ENCODE data around the gene PCYOX1L. TPM values are rescaled to one million over a fixed set of nuclear protein-coding genes. Genes with fewer than 3 reads are reported as not detected.

The PCYOX1L gene
- total RNA-seq, 3 donors from 2014 or later: 3.1 to 5.9 (median 4.2) TPM

- intact Hi-C loops (cut with DNase I, micrococcal nuclease): no loop called here
- Histone ChIP-seq H3K4me1 (ENCODE audit: low read depth) (no peaks in the 10 kb centered on the region), H3K36me3 (ENCODE audit: low read depth) (no peaks in the 10 kb centered on the region), H3K4me3 (no peak overlapping the region), H3K9me3 (no peaks in the 10 kb centered on the region)
- TF ChIP-seq CTCF (IDR thresholded peaks at IDR 0.05): no peak
- DNase-seq (no peak), ATAC-seq (no peak)
Observed at GRCh38 chr5:149410071-149410470, 52.2 kb downstream of the PCYOX1L start.

- intact Hi-C loops (cut with DNase I, micrococcal nuclease): no loop called here
- no peak for ATAC-seq
- no peak for DNase-seq
- TF ChIP-seq CTCF (IDR thresholded peaks at IDR 0.05): no peak
- no peaks in the 10 kb centered on the region for H3K36me3 ChIP-seq (ENCODE audit: low read depth)
- H3K4me1 ChIP-seq (ENCODE audit: low read depth): no peaks in the 10 kb centered on the region
- no peak overlapping the region for H3K4me3 ChIP-seq
- H3K9me3 ChIP-seq: no peaks in the 10 kb centered on the region
Observed at GRCh38 chr5:149410721-149411432, 53.0 kb downstream of the PCYOX1L start.

GRCh38 chr5:149411738-149412519, 54.1 kb downstream of the PCYOX1L start:
- no peaks in the 10 kb centered on the region for H3K4me1 ChIP-seq (ENCODE audit: low read depth)
- H3K4me3 ChIP-seq: no peak overlapping the region
- DNase-seq (no peak), ATAC-seq (no peak)
- TF ChIP-seq CTCF (IDR thresholded peaks at IDR 0.05): no peak
- intact Hi-C loops (cut with DNase I, micrococcal nuclease): no loop called here
- H3K36me3 ChIP-seq (ENCODE audit: low read depth): no peaks in the 10 kb centered on the region
- H3K9me3 ChIP-seq: no peaks in the 10 kb centered on the region

- ATAC-seq: no peak
- H3K4me3 ChIP-seq: no peak overlapping the region
- H3K4me1 ChIP-seq (ENCODE audit: low read depth): no peaks in the 10 kb centered on the region
- intact Hi-C loops (cut with DNase I, micrococcal nuclease): no loop called here
- H3K9me3 ChIP-seq: no peaks in the 10 kb centered on the region
- H3K36me3 ChIP-seq (ENCODE audit: low read depth): no peaks in the 10 kb centered on the region
- TF ChIP-seq CTCF (IDR thresholded peaks at IDR 0.05): no peak
- DNase-seq: no peak
Observed at GRCh38 chr5:149412783-149413476, 55.1 kb downstream of the PCYOX1L start.

- no peak for ATAC-seq
Observed at GRCh38 chr5:149413477-149414210, 55.8 kb downstream of the PCYOX1L start.

More at GRCh38 chr5:149413477-149414210, 55.8 kb downstream of the PCYOX1L start:
- Histone ChIP-seq H3K4me3 (no peak overlapping the region), H3K36me3 (ENCODE audit: low read depth) (no peaks in the 10 kb centered on the region), H3K9me3 (no peaks in the 10 kb centered on the region), H3K4me1 (ENCODE audit: low read depth) (no peaks in the 10 kb centered on the region)
- TF ChIP-seq CTCF (IDR thresholded peaks at IDR 0.05): no peak
- intact Hi-C loops (cut with DNase I, micrococcal nuclease): no loop called here
- no peak for DNase-seq

All from mucosa of descending colon (tissue), 3 donors.